T-helper 1 cell treated with Interleukin-12 subunit alpha and Interleukin-12 subunit beta and Interleukin-4 antibody, amounts not matched to agents 30 ng/mL and 1 ng/mL, for 36 hours (primary cell): ENCODE measurements around the gene RETREG1. TPM values are rescaled to one million over a fixed set of nuclear protein-coding genes. Genes with fewer than 3 reads are reported as not detected.
"Not testable (repeated sequence)": the region's sequence is repeated elsewhere in the genome, so short reads cannot be mapped to it uniquely, and the experiment has no call there.

Source experiments
- intact Hi-C: fragments of 100-400 bp; cut with micrococcal nuclease; formaldehyde crosslinking; loops from one replicate; pipeline ENCODE4 v1.15.1; 2024
- total RNA-seq: library from RNA; stranded (reverse); gene quantifications from 2 replicates; pipeline ENCODE4 v1.2.3, GENCODE V29; 2022

Gene RETREG1
- total RNA-seq, 1 donor from 2014 or later: 32.1 TPM

GRCh38 chr5:16464231-16464630 is 152.6 kb downstream of the RETREG1 start:
- intact Hi-C loops: loop anchor here (10.0 kb wide), 1 partner anchor 1879 kb away; the partner anchor contains the start of gene OTULINL

DNA sequence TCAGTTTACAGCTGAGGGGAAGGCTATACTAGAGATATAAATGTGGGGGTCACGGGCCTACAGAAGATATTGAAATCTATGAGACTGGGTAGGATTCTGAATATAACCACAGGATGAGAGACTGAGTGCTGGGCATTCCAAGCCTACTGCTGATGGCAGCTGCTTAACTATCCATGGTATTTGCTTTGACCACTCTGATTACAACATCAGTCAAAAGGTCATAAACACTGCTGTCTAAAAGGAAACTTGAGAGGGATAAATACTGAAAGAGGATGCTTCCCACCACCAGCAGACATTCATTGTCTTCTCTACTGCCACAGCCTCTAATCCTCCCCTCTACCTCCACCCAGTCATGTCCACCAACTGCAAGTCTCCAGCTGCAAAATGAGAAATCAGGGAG is 155.0 kb downstream of the RETREG1 start:
- intact Hi-C loops: loop anchor here (10.0 kb wide), 1 partner anchor 1877 kb away; the partner anchor contains the start of gene OTULINL

- intact Hi-C loops: loop anchor here (10.0 kb wide), 1 partner anchor 1876 kb away; the partner anchor contains the start of gene OTULINL
Observed at GRCh38 chr5:16461026-16461425, 155.8 kb downstream of the RETREG1 start.

DNA sequence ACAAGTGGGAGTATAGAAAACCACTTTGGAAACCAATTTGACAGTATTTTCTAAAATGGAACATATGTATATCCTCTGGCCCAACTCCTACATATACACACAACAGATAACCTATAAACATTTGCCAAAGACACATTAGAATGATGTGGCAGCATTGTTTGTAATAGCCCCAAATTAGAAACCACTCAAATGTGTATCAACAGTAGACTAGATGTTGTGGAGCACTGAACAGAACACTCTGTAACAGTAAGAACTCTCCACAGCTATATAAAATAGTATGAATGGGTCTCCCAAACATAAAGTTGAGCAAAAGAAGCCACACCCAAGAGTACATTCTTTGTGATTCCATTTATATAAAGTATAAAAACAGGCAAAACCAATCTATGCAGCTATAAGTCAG is 157.3 kb downstream of the RETREG1 start:
- intact Hi-C loops: no loop called here

DNA sequence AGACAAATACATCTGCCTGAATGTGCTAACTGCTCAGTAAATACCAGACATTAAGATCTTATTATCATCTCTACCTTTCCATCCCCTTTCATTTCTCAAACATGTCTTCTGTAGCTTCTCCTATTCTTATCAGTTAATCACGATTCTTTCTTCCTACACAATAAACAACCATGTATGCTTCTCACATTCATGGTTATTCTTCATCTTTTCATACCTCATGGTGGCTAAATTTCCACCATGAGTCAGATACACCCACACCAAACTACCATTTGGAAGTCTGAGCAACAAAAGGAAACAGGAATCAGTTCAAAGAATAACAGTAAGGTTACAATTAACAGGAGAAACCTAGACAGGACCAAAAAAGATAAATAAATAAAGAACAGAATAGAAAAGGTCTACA is 158.9 kb downstream of the RETREG1 start:
- intact Hi-C loops: loop anchor here (2.0 kb wide), 1 partner anchor 209 kb away; no protein-coding TSS in a partner anchor

- intact Hi-C loops: loop anchor here (2.0 kb wide), 1 partner anchor 209 kb away; no protein-coding TSS in a partner anchor
Observed at GRCh38 chr5:16457451-16457850, 159.3 kb downstream of the RETREG1 start.

DNA sequence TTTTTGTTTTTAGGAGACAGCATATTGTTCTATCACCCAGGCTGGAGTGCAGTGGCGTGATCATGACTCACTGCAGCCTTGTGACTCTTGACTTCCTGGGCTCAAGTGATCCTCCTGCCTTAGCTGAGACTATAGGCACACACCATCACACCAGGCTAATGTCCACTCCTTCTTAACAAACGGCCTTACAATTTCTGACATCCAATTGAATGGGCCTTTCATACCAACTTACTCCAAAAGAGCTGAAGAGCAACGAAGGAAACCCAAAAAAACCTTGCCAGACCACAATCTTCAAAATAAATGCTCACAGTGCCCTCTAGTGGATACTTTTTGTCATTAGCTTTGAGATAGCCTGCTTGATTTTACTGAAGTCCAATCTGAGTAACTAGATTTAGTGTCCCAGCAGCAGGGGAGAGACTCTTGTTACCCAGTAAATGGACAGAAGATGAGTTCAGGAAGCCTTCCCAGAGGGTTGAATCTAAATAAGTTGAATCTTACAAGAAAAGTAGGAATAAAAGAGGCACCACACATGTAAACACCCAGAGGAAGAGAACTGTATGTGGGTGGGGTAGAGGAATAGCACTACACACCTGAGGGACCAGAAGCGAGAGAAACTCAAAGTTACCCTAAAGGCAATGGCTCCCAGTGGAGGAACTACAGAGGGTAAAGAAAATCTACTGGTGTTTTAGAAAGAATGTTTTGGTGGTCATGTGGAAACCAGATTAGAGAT is 160.5 kb downstream of the RETREG1 start:
- intact Hi-C loops: loop anchor here (1.0 to 2.0 kb wide), 3 partner anchors 9 to 296 kb away; partner anchors contain the start of gene ZNF622

DNA sequence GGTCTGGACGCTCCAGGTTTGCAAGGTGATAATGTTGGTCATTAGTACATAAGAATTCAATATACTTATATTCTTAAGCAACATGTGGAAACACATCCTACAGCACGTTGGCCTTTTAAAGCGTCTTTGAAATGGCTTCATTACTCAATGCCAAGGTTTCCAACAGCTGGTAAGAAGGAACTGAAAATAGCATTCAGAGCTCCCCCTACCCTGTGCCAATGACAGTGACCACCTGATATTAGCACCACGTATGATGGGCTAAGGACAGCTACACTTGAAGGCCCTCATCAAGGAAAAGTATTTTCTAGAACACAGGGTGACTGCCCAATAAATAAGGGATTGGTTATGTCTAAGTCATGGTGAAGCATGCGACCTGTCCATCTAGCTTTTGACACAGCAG is 161.1 kb downstream of the RETREG1 start:
- intact Hi-C loops: loop anchor here (1.0 to 2.0 kb wide), 4 partner anchors 10 to 1349 kb away; partner anchors contain the start of gene ZNF622

- intact Hi-C loops: loop anchor here (2.0 kb wide), 1 partner anchor 1348 kb away; no protein-coding TSS in a partner anchor
Observed at GRCh38 chr5:16454686-16455085, 162.1 kb downstream of the RETREG1 start.

DNA sequence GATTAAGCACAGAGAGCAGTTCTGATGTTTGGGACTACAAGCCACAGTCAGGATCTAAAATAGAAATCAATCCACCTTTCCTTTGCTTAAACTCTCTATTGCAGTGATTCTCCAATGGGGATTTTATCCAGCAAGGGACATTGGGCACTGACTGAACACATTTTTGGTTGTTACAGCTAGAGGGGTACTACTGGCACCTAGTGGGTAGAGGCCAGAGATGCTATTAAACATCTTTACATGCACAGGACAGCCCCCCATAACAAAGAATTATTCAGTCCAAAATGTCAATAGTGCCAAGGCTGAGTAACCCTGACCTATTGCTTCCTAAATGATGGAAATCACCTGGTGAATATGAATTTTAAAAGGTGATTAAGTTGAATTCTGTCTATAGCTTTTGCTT is 163.2 kb downstream of the RETREG1 start:
- intact Hi-C loops: loop anchor here (2.0 kb wide), 1 partner anchor 1347 kb away; no protein-coding TSS in a partner anchor

GRCh38 chr5:16450163-16450562 is 166.6 kb downstream of the RETREG1 start:
- intact Hi-C loops: no loop called here

GRCh38 chr5:16446993-16447392 is 169.8 kb downstream of the RETREG1 start:
- intact Hi-C loops: no loop called here

DNA sequence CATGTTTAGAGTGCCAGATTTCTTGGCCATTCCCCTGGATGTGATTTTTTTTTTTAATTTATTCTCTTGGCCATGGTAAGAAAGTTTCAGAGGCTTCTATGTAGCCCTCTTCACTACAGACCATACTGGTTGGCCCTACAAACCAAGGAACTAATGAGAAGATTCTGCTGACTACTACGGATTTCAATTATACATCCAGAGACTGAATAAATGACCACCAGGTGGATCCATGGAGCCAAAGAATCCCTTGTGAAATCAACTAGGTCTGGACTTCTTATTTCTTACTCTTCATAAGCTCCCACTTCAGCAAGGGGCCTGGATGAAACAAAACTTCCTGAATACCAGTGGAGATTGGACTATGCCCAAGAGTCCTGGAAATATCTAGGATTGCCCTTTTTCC is 178.8 kb downstream of the RETREG1 start:
- intact Hi-C loops: no loop called here

- intact Hi-C loops: not testable (repeated sequence)
Observed at GRCh38 chr5:16436065-16436682, 180.6 kb downstream of the RETREG1 start.

GRCh38 chr5:16431490-16431889 is 185.3 kb downstream of the RETREG1 start:
- intact Hi-C loops: no loop called here

GRCh38 chr5:16430349-16431089 is 186.3 kb downstream of the RETREG1 start:
- intact Hi-C loops: no loop called here

DNA sequence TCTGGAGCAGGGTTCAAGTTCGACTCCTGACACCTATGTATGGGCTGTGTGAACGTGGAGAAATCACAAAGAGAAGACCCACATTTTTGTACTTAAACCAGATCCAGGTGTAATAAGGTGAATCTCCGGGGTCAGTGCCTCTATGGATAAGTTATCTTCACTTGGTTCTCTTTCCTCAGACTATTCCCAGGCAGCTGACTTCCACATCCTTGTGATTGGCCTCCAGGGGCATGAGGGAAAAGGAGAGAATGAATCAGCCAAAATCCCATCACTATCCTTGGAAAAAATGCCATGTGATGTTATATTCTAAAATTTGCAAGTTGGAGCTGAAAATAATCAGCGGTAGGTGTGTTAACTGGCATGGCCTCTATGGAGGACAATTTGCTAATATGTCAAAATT is 188.4 kb downstream of the RETREG1 start:
- intact Hi-C loops: no loop called here

DNA sequence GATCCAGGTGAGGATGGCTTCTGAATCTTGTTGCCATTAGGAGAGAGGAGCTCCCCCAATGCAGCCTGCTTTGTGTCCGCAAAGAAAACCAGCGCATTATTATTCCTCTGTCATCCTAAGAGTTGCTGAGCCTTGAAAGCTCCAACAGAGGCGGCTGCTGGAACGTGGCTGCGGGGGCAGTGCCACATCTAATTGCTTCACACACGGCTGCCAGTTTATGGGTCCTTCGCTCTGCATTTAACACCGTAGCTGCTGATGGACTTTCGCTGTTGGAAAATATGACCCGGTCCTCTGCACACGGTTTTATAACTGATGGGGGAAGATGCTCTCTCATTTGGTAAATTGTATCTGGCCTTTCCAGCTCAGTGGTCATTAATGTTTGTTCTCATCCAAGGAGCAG is 189.2 kb downstream of the RETREG1 start:
- intact Hi-C loops: no loop called here
